H9 (cell line): ENCODE data around the gene EEIG2. TPM values are rescaled to one million over a fixed set of nuclear protein-coding genes. Genes with fewer than 3 reads are reported as not detected.

Experiments
- DNase-seq: peaks from one replicate; pipeline ENCODE4 v3.0.0-alpha.2; 2017
- H2AFZ ChIP-seq: one replicate; pipeline ENCODE4 v1.6.1; 2013; ENCODE audit warnings: mild to moderate bottlenecking, low read length, control low read depth, moderate library complexity
- H2AK5ac ChIP-seq: 2 replicates; pipeline ENCODE4 v1.6.1; 2013; ENCODE audit warnings: low read length, control low read depth, mixed read lengths; ENCODE audit not compliant: insufficient read length
- H2BK120ac ChIP-seq: one replicate; pipeline ENCODE4 v1.6.1; 2013; ENCODE audit warnings: low read depth, mild to moderate bottlenecking, low read length, control low read depth, inconsistent platforms; ENCODE audit not compliant: poor library complexity, severe bottlenecking
- H2BK12ac ChIP-seq: 2 replicates; pipeline ENCODE4 v1.6.1; 2013; ENCODE audit warnings: low read length, control low read depth, mixed read lengths, low read depth; ENCODE audit not compliant: insufficient read length
- H2BK15ac ChIP-seq: 2 replicates; pipeline ENCODE4 v1.6.1; 2013; ENCODE audit warnings: low read depth, low read length, control low read depth
- H2BK20ac ChIP-seq: one replicate; pipeline ENCODE4 v1.6.1; 2013; ENCODE audit warnings: low read depth, mild to moderate bottlenecking, low read length, control low read depth, inconsistent platforms; ENCODE audit not compliant: poor library complexity, severe bottlenecking
- H2BK5ac ChIP-seq: 2 replicates; pipeline ENCODE4 v1.6.1; 2013; ENCODE audit warnings: low read length, control low read depth, mixed read lengths; ENCODE audit not compliant: insufficient read length
- H3K14ac ChIP-seq: 2 replicates; pipeline ENCODE4 v1.6.1; 2013; ENCODE audit warnings: low read length, control low read depth; ENCODE audit not compliant: insufficient read depth
- H3K18ac ChIP-seq: 2 replicates; pipeline ENCODE4 v1.6.1; 2013; ENCODE audit warnings: low read depth, mild to moderate bottlenecking, mixed read lengths, low read length, control low read depth; ENCODE audit not compliant: insufficient read length
- H3K23ac ChIP-seq: 2 replicates; pipeline ENCODE4 v1.6.1; 2013; ENCODE audit warnings: low read length, control low read depth, mixed read lengths, low read depth; ENCODE audit not compliant: insufficient read length
- H3K23me2 ChIP-seq: 2 replicates; pipeline ENCODE4 v1.6.1; 2013; ENCODE audit warnings: low read depth, mild to moderate bottlenecking, mixed read lengths, low read length, control low read depth; ENCODE audit not compliant: insufficient read length, poor library complexity, severe bottlenecking
- H3K27ac ChIP-seq: 2 replicates; pipeline ENCODE4 v1.5.1; 2013; ENCODE audit warnings: low read length, control low read depth, mixed read lengths, low read depth; ENCODE audit not compliant: insufficient read length
- H3K27me3 ChIP-seq: 2 replicates; pipeline ENCODE4 v1.6.1; 2013; ENCODE audit warnings: low read length, control low read depth, inconsistent platforms; ENCODE audit not compliant: insufficient read depth
- H3K4ac ChIP-seq: 2 replicates; pipeline ENCODE4 v1.6.1; 2013; ENCODE audit warnings: low read depth, mild to moderate bottlenecking, control low read depth, inconsistent platforms, low read length, moderate library complexity
- H3K4me1 ChIP-seq: 2 replicates; pipeline ENCODE4 v1.6.1; 2013; ENCODE audit warnings: low read length, control low read depth, inconsistent platforms; ENCODE audit not compliant: insufficient read depth
- H3K4me2 ChIP-seq: 2 replicates; pipeline ENCODE4 v1.6.1; 2013; ENCODE audit warnings: low read length, control low read depth, mixed read lengths; ENCODE audit not compliant: insufficient read length, insufficient read depth
- H3K56ac ChIP-seq: 2 replicates; pipeline ENCODE4 v1.6.1; 2013; ENCODE audit warnings: low read depth, mild to moderate bottlenecking, mixed read lengths, low read length, control low read depth; ENCODE audit not compliant: insufficient read length
- H3K79me1 ChIP-seq: 2 replicates; pipeline ENCODE4 v1.6.1; 2013; ENCODE audit warnings: low read depth, mild to moderate bottlenecking, moderate library complexity, low read length, control low read depth, inconsistent platforms; ENCODE audit not compliant: insufficient read depth, poor library complexity, severe bottlenecking
- H3K79me2 ChIP-seq: 2 replicates; pipeline ENCODE4 v1.6.1; 2013; ENCODE audit warnings: low read length, control low read depth, inconsistent platforms; ENCODE audit not compliant: insufficient read depth
- H3K9ac ChIP-seq: 2 replicates; pipeline ENCODE4 v1.6.1; 2013; ENCODE audit warnings: low read length, control low read depth, mixed read lengths; ENCODE audit not compliant: insufficient read length; ENCODE audit errors: extremely low read depth
- H3K9me3 ChIP-seq: one replicate; pipeline ENCODE4 v1.6.1; 2013; ENCODE audit warnings: low read depth, low read length, inconsistent platforms; ENCODE audit not compliant: control insufficient read depth
- H3T11ph ChIP-seq: one replicate; pipeline ENCODE4 v1.6.1; 2013; ENCODE audit warnings: mild to moderate bottlenecking, low read length, control low read depth, inconsistent platforms
- H4K20me1 ChIP-seq: one replicate; pipeline ENCODE4 v1.6.1; 2013; ENCODE audit not compliant: control insufficient read depth, insufficient read length, insufficient read depth
- H4K5ac ChIP-seq: 2 replicates; pipeline ENCODE4 v1.6.1; 2013; ENCODE audit warnings: low read depth, mild to moderate bottlenecking, mixed read lengths, low read length, control low read depth; ENCODE audit not compliant: insufficient read length
- H4K8ac ChIP-seq: replicated peaks from 2 replicates; pipeline ENCODE4 v1.6.1; 2013; ENCODE audit warnings: low read length, control low read depth, mixed read lengths, low read depth; ENCODE audit not compliant: insufficient read length
- H4K91ac ChIP-seq: 2 replicates; pipeline ENCODE4 v1.6.1; 2013; ENCODE audit warnings: low read depth, mild to moderate bottlenecking, moderate library complexity, mixed read lengths, low read length, control low read depth; ENCODE audit not compliant: insufficient read length
- H3K27ac Mint-ChIP-seq, 3 experiments: 2 replicates in 2 of 3; 3 replicates in 1 of 3; pipeline ENCODE4 v1.8.0; 2020 to 2021; ENCODE audit warnings: mixed read lengths in 3 of 3, mild to moderate bottlenecking in 1 of 3, moderate library complexity in 1 of 3
- H3K27me3 Mint-ChIP-seq: 2 replicates; pipeline ENCODE4 v1.8.0; 2021; ENCODE audit warnings: low read depth, mild to moderate bottlenecking, moderate library complexity, mixed read lengths
- H3K36me3 Mint-ChIP-seq, 3 experiments: 2 replicates in 2 of 3; 3 replicates in 1 of 3; pipeline ENCODE4 v1.8.0; 2020 to 2021; ENCODE audit warnings: low read depth in 3 of 3, mixed read lengths in 3 of 3; ENCODE audit not compliant: insufficient read depth in 1 of 3
- H3K4me1 Mint-ChIP-seq, 2 experiments: 2 replicates each; pipeline ENCODE4 v1.8.0; 2020; ENCODE audit warnings: mixed read lengths in 2 of 2
- H3K4me3 Mint-ChIP-seq, 2 experiments: 2 replicates in 1 of 2; 3 replicates in 1 of 2; pipeline ENCODE4 v1.8.0; 2020 to 2021; ENCODE audit warnings: mild to moderate bottlenecking in 2 of 2, mixed read lengths in 2 of 2, moderate library complexity in 1 of 2
- H3K9me3 Mint-ChIP-seq, 2 experiments: 2 replicates in 1 of 2; 3 replicates in 1 of 2; pipeline ENCODE4 v1.8.0; 2020; ENCODE audit warnings: mild to moderate bottlenecking in 2 of 2, mixed read lengths in 2 of 2, moderate library complexity in 1 of 2
- CTCF ChIP-seq: fragments of 200-600 bp; sonication (generic); conservative IDR thresholded peaks from 3 replicates; pipeline ENCODE4 v1.8.0; 2021; ENCODE audit warnings: antibody characterized with exemption, mild to moderate bottlenecking
- whole genome bisulfite sequencing: extraction: QIAGEN DNeasy Blood & Tissue Kit; methylation state at CpG from one replicate; pipeline ENCODE4 v1.1.7; 2013; ENCODE audit warnings: missing lambda C conversion rate, low lambda C conversion rate, mixed read lengths; ENCODE audit not compliant: insufficient read length; ENCODE audit errors: extremely low coverage; 5-methylcytosine and 5-hydroxymethylcytosine counted together
- total RNA-seq: library from RNA; stranded (reverse); gene quantifications from 2 replicates; pipeline ENCODE4 v1.2.1, GENCODE V29; 2021

Gene EEIG2
- total RNA-seq, 1 experiment from 2014 or later, result 17.0 TPM

DNA sequence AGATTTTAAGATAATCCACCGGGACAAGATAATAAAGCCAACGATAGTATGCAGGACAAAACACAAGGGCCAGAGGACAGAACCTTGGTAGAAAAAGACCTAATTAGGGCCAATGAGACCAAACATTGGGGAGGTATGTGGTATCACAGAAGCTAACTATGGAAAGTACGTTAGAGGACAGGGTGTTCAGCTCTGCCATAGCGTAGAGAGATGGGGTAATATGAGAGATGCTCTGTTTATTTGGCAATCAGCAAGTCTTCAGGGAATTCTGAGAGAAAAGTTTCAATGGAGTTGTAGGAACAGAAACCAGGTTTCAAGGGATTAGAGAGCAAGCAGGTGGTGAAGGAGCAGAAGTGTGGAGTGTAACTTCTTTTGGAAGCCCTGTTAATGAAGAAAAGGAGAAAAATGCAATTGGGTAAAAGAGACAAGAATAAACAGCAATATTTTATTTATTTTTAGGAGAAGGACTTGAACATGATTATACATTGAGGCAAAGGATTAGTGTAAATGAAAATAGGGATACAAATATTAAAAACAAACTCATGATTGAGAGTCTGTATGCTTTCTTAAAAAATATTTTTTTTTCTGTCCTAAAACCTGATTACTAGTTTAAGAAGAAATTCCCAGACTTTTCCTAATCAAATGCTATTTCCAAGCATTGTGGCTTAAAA, 24.0 kb downstream of the EEIG2 start:
- Histone ChIP-seq H3T11ph (no peak overlapping the region), H3K18ac (no peak overlapping the region), H3K79me2 (no peaks in the 10 kb centered on the region), H2AK5ac (no peak overlapping the region), H3K56ac (no peak overlapping the region), H3K4ac (no peak overlapping the region), H3K27ac (no peak overlapping the region), H2BK15ac (no peak overlapping the region), H4K8ac (no peak overlapping the region), H4K91ac (no peak overlapping the region), H2BK12ac (no peak overlapping the region), H2AFZ (no peak overlapping the region), H4K5ac (no peak overlapping the region), H3K14ac (no peak overlapping the region), H3K27me3 (no peaks in the 10 kb centered on the region), H3K23me2 (no peaks in the 10 kb centered on the region), H3K4me1 (no peaks in the 10 kb centered on the region), H3K79me1 (peaks cover 2% of the 10 kb centered on the region), H2BK5ac (no peak overlapping the region), H3K23ac (no peak overlapping the region), H3K9ac (no peak overlapping the region), H3K4me2 (no peak overlapping the region), H2BK20ac (no peak overlapping the region), H4K20me1 (no peaks in the 10 kb centered on the region), H2BK120ac (no peak overlapping the region), H3K9me3 (no peaks in the 10 kb centered on the region)
- Mint-ChIP-seq H3K4me3 (no peak overlapping the region), H3K36me3 (peaks cover 7 to 18% (median 7%) of the 10 kb centered on the region in 3 experiments; a peak in 6 of 7 replicates), H3K27me3 (no peaks in the 10 kb centered on the region), H3K4me1 (peaks cover 0 to 5% of the 10 kb centered on the region in 2 experiments; a peak in 2 of 4 replicates), H3K9me3 (peaks cover 14 to 23% of the 10 kb centered on the region in 2 experiments), H3K27ac (peak overlapping the region in 1 of 3 experiments; percentile 25; a peak in 1 of 7 replicates)
- no peak for DNase-seq
- no CpG with 5 or more reads among the region's 4 CpGs for WGBS
- TF ChIP-seq CTCF, result no peak
